HepG2 (cell line): ENCODE results near the gene ZNF624.
"Not testable (repeated sequence)": the region's sequence is repeated elsewhere in the genome, so short reads cannot be mapped to it uniquely, and the experiment has no call there.

Source experiments
- ARID3A ChIP-seq: IDR thresholded peaks from 2 replicates; pipeline ENCODE4 v1.6.1; 2012; ENCODE audit warnings: low read depth, low read length, improper control_type of control experiment
- ATF7 ChIP-seq, 2 experiments: fragments of 450-650 bp in 1 of 2; sonication (generic) in 1 of 2; formaldehyde crosslinking in 1 of 2; IDR thresholded peaks; 2 replicates each; pipeline versions ENCODE4 v1.4.0 to v1.6.1; 2016 to 2020; ENCODE audit warnings: antibody characterized with exemption in 1 of 2, mild to moderate bottlenecking in 1 of 2, missing genetic modification reagents in 1 of 2
- CCAR2 ChIP-seq: fragments of 200-400 bp; formaldehyde crosslinking; optimal IDR thresholded peaks from 2 replicates; pipeline ENCODE3; 2018; ENCODE audit warnings: low read depth, mild to moderate bottlenecking, low read length, moderate library complexity
- HDAC2 ChIP-seq: sonication (generic); formaldehyde crosslinking; IDR thresholded peaks from 2 replicates; pipeline ENCODE4 v1.4.0; 2020; ENCODE audit warnings: missing genetic modification reagents
- HNF4A ChIP-seq: sonication (generic); formaldehyde crosslinking; IDR thresholded peaks from 2 replicates; pipeline ENCODE4 v1.4.0; 2020; ENCODE audit warnings: missing genetic modification reagents
- KAT2B ChIP-seq: fragments of 150-350 bp; IDR thresholded peaks from 2 replicates; pipeline ENCODE4 v1.6.1; 2014; ENCODE audit warnings: low read depth, low read length, borderline replicate concordance
- NFYB ChIP-seq: sonication (generic); formaldehyde crosslinking; IDR thresholded peaks from 2 replicates; pipeline ENCODE4 v1.4.0; 2020; ENCODE audit warnings: missing genetic modification reagents
- SALL2 ChIP-seq: sonication (generic); formaldehyde crosslinking; IDR thresholded peaks from 2 replicates; pipeline ENCODE4 v1.8.1; 2023; ENCODE audit warnings: mild to moderate bottlenecking, missing genetic modification reagents, inconsistent platforms
- ZBTB33 ChIP-seq: sonication (generic); formaldehyde crosslinking; IDR thresholded peaks from 2 replicates; pipeline ENCODE4 v1.4.0; 2020; ENCODE audit warnings: missing genetic modification reagents
- ZNF317 ChIP-seq: sonication (generic); formaldehyde crosslinking; IDR thresholded peaks from 2 replicates; pipeline ENCODE4 v1.5.0; 2020; ENCODE audit warnings: mild to moderate bottlenecking, missing genetic modification reagents
- ZNF609 ChIP-seq: sonication (generic); formaldehyde crosslinking; IDR thresholded peaks from 2 replicates; pipeline ENCODE4 v1.4.0; 2020; ENCODE audit warnings: mild to moderate bottlenecking, missing genetic modification reagents, borderline replicate concordance
- ZNF737 ChIP-seq: sonication (generic); formaldehyde crosslinking; IDR thresholded peaks from 2 replicates; pipeline ENCODE4 v1.5.0; 2020; ENCODE audit warnings: missing genetic modification reagents, mild to moderate bottlenecking, borderline replicate concordance
- TF ChIP-seq, protein P1 (sequence below): sonication (generic); formaldehyde crosslinking; IDR thresholded peaks from 2 replicates; pipeline ENCODE4 v1.5.0; 2020; ENCODE audit warnings: mild to moderate bottlenecking, missing genetic modification reagents, moderate library complexity

DNA sequence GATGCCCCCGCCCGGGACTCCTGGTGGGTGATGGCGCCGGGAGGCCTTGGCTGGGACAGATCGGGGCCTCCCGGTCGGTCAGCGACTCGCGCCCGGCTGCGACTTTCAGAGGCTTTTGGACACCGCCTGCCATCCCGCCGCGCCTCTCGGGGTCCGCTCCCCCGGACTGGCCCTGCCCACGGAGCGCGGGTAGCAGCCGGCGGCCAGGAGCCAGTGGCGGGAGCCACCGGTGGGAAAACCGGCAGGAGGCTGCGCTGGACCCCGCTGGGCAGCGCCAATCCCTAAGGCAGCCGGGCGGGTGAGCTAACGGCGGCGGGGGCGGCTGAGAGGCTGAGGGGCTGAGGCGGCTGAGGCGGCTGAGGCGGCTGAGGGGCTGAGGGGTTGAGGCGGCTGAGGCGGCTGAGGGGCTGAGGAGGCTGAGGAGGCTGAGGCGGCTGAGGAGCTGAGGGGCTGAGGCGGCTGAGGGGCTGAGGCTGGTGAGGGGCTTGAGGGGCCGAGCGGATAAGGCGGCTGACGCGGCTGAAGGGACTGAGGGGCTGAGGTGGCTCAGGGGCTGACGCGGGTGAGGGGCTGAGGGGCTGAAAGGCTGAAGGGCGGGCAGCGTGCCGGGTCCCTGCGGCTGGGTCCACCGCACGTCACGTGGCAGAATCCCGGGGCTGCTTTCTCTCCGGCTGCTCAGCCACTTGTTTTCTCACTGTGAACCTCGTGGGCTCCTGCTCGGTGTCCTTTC lies 13.4 kb upstream of the ZNF624 start:
- TF ChIP-seq, protein P1, sequence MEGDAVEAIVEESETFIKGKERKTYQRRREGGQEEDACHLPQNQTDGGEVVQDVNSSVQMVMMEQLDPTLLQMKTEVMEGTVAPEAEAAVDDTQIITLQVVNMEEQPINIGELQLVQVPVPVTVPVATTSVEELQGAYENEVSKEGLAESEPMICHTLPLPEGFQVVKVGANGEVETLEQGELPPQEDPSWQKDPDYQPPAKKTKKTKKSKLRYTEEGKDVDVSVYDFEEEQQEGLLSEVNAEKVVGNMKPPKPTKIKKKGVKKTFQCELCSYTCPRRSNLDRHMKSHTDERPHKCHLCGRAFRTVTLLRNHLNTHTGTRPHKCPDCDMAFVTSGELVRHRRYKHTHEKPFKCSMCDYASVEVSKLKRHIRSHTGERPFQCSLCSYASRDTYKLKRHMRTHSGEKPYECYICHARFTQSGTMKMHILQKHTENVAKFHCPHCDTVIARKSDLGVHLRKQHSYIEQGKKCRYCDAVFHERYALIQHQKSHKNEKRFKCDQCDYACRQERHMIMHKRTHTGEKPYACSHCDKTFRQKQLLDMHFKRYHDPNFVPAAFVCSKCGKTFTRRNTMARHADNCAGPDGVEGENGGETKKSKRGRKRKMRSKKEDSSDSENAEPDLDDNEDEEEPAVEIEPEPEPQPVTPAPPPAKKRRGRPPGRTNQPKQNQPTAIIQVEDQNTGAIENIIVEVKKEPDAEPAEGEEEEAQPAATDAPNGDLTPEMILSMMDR (CRISPR knock-in tag) = not testable (repeated sequence)
- not testable (repeated sequence) for TF ChIP-seq NFYB; CCAR2; SALL2; KAT2B; ZBTB33 (CRISPR knock-in tag); ZNF609; ZNF737 (CRISPR knock-in tag); ARID3A; HDAC2 (CRISPR knock-in tag); ZNF317 (CRISPR knock-in tag); HNF4A (CRISPR knock-in tag); ATF7 (IDR thresholded peaks at IDR 0.05); ATF7 (CRISPR knock-in tag; IDR thresholded peaks at IDR 0.05)
